GM18951 (cell line): ENCODE measurements around the gene CFHR5.
"Not testable (repeated sequence)": the region's sequence is repeated elsewhere in the genome, so short reads cannot be mapped to it uniquely, and the experiment has no call there.

ENCODE experiments used
- POLR2A ChIP-seq: IDR thresholded peaks from 4 replicates; pipeline ENCODE4 v1.6.1; 2011; ENCODE audit warnings: mild to moderate bottlenecking; ENCODE audit not compliant: insufficient read length, insufficient read depth; ENCODE audit errors: extremely low read depth
- in situ Hi-C: fragments of 300-500 bp; cut with MboI; formaldehyde crosslinking; loops from one replicate; pipeline ENCODE4 v1.12.0; 2022; ENCODE audit warnings: low sequenced_read_pairs, mixed read lengths, inconsistent platforms; ENCODE audit not compliant: unreplicated experiment

The CFHR5 gene

DNA sequence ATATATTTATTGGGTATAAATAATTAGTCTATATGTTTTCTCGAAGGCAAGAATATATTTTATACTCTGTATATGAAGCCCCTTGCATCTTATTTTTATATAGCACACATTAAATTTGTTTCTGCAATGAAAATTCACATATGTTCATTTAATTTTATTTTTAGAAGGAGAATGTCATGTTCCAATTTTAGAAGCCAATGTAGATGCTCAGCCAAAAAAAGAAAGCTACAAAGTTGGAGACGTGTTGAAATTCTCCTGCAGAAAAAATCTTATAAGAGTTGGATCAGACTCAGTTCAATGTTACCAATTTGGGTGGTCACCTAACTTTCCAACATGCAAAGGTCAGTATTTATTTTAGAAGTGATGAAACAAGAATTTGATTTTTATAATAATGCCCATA lies 16.6 kb downstream of the CFHR5 start:
- TF ChIP-seq POLR2A = no peak
- in situ Hi-C loops = no loop called here

DNA sequence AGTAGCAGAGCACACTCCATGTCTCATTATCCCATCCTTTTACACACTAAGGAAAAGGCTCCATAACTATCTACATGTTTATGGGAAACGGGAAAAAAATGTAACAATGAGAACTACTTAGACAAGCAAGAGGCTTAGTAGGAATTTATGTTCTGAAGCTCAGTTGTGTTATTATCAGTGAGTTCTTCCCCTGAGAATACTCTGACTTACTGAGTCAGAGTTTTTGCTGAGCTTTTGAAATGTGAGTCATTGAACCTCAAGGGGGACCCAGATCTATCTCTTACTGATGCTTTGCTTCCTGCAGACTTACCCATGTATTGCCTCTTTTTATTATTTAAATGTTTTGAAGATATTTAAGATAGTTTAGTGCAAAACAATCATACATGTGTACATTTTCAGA lies 20.1 kb downstream of the CFHR5 start:
- no peak for TF ChIP-seq POLR2A
- in situ Hi-C loops = no loop called here

DNA sequence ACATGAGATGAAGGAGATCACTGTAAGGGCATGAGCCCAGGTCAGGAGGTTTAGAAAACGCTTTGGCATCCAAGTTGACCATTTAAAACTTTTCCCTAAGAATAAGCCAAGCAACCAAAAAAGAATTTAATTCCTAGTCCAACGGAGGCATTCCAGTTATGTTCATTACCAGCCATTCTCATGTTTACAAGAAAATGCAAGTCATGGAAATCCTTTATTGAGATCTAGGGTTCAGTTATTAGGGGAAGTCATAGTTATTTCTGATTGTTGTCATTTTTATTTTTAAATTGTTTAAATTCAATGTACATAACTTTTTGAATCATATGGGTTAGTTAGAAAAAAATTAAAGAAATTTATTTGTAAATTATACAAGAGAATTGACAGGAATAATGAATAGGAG lies 24.5 kb downstream of the CFHR5 start:
- TF ChIP-seq POLR2A = no peak
- in situ Hi-C loops = no loop called here

DNA sequence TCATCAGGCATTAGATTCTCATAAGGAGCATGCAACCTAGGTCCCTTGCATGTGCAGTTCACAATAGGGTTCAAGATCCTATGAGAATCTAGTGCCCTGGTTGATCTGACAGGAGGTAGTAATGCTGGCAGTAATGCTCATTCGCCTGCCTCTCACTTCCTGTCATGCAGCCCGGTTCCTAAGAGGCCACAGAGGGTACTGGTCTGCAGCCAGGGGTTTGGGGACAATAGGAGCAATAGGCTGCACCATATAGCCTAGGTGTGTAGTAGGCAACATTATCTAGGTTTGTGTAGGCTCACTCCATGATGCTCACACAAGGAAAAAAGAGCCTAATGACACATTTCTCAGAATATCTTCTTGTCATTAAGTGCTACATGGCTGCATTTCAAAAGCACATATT lies 25.8 kb downstream of the CFHR5 start:
- in situ Hi-C loops = no loop called here
- TF ChIP-seq POLR2A = no peak

DNA sequence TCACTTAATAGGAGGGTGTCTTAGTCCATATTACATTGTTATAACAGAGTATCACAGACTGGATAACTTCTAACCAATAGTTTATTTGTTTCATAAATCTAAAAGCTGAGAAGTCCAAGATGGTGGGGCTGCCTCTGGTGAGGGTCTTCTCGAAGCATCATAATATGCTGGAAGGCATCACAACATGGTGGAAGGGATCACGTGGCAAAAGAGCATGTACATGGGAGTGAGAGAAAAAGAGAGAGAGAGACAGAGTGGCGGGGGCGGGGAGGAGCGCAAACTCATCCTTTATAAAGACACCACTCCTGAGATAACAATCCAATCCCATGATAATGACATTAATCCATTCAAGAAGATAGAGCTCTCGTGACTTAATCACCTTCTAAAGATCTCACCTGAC lies 31.5 kb downstream of the CFHR5 start:
- no peak for TF ChIP-seq POLR2A
- in situ Hi-C loops = no loop called here

DNA sequence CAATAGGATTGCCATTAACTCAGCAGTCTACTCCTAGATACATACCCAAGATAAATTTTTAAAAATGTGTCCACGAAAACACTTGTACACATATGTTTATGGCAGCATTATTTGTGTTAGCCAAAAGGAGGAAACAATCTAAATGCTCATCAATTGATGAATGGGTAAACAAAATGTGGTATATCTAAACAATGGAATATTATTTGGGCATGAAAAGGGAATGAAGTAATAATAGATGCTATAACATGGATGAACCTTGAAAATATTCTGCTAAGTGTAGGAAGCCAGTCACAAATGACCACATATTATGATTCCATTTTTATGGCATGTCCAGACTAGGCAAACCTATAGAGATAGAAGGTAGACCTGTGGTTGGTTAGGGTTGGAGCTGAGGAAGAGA lies 34.3 kb downstream of the CFHR5 start:
- TF ChIP-seq POLR2A = no peak
- in situ Hi-C loops = no loop called here

DNA sequence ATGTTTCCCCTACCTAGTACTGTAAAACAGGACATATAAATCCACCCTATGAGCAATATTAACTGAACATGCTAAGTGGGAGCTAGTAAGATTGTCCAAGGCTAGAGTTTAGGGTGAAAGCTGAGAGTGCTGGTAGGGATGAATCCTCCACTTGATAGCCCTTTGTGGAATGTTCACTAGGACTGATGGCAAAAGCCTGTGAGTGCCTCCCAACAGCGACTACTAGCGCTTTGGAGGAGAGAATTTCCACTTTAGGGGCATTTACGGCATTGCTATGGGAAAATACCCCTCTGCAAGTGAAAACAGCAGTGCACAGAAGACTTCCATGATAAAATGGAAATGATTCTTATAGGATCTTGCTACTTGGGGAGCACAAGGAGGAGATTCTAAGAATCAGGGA lies 35.9 kb downstream of the CFHR5 start:
- in situ Hi-C loops = no loop called here
- TF ChIP-seq POLR2A = no peak

DNA sequence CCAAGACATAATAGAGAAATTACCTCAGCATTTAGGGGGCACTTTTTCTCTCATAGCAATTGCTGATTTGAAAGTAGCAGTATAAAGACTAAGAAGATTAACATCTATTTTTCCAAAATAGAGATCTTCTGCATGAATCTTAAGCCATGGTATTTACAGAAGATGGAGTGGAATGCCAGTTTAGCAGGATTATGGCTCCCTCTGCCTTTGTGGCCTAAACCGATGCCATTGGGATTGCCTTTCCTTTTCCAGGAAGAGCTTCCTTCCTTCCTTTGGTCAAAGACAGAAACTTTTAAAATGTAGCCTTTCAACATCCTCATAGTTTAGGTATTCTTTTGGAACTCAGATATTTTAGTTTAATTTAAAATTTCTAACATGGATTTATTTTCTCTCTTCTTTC lies 39.4 kb downstream of the CFHR5 start:
- in situ Hi-C loops = no loop called here

DNA sequence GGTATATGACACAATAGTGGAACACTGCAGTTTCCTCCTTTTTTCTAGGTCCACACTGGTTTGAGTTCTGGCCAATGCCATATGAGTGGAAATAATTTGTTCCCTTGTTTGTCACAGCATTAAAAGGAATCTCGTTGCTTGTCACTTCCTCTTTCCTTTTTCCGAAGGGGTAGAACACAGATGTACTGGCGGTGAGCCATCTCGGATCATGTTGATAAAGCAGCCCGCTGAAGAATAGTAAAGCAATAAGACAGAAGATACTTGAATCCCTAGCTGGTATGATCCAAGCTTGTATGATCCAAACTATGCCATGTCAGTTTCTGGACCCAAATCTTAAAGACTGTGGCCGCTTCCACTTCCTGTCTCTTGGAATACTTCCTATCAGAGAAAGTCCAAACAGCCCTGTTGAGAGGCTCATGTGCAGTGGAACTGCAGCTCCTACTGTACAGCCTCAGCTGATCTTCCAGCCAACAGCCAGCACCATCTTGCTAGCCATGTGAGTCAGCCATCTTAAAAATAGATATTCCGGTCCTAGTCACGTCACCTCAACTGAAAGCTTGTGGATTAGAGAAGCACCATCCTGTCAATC lies 40.3 kb downstream of the CFHR5 start:
- in situ Hi-C loops = no loop called here
- TF ChIP-seq POLR2A = no peak

More for the DNA sequence above, 39.4 kb downstream of the CFHR5 start:
- TF ChIP-seq POLR2A = no peak

DNA sequence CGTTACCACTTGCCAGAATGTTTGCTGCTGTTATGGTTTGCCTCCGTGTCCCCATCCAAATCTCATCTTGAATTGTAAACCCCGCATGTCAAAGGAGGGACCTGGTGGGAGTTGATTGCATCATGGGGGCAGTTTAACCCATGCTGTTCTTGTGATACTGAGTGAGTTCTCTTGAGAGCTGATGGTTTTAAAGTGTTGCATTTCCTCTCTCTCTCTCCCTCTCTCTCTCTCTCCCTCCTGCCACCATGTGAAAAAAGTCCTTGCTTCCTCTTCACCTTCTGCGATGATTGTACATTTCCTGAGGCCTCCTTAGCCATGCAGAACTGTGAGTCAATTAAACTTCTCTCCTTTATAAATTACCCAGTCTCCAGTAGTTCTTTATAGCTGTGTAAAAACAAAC lies 44.4 kb downstream of the CFHR5 start:
- TF ChIP-seq POLR2A = no peak
- in situ Hi-C loops = no loop called here

DNA sequence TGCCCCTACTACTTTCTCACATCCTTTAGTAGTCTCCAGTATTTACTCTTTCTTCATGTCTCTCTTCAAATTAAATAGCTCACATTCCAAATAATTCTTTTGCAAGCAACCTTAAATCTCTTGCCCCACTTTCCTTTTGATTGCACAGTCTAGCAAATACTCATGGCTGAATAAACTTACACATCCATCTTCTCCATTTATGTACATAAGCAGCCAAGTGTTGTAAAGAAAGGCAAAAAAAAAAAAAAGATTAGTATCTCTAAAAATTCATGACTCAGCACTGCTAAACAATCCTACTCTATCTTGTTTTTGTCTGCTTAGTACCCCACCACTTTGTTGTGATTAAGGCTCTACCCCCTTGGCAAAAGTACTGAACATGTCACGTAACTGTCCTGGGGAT lies 47.1 kb downstream of the CFHR5 start:
- TF ChIP-seq POLR2A = no peak

DNA sequence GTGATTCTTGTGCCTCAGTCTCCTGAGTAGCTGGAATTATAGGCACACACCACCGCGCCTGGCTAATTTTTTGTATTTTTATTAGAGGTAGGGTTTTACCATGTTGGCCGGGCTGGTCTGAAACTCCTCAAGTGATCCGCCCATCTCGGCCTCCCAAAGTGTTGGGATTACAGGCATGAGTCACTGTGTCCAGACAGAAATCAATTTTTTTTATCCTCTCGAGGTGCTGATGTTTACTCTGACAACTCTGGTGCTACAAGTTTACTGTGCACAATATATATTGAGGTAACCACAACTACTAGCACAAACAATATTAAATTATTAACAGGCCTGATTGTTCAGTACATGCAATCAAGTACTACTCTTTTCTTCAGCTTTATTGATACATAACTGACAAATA lies 50.0 kb downstream of the CFHR5 start:
- no peak for TF ChIP-seq POLR2A
- in situ Hi-C loops = no loop called here

More for the DNA sequence above, 47.1 kb downstream of the CFHR5 start:
- in situ Hi-C loops = no loop called here

DNA sequence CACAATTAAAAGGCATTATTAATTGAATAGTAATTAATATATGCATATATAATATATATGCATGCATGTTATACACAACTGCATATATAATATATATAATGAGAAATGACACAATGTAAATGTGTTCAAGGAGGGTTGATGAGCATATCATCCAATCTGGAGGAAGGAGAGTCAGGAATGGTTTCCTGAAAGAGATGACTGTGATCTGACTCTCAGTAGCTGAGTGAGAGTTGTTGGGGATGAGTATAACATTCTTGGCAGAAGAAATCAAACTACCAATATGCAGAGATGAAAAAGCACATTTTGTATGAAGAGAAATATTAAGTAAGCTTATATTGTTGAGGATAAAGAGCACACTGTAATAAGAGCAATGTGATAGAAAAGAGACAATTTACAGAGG lies 52.4 kb downstream of the CFHR5 start:
- no peak for TF ChIP-seq POLR2A
- in situ Hi-C loops = no loop called here

DNA sequence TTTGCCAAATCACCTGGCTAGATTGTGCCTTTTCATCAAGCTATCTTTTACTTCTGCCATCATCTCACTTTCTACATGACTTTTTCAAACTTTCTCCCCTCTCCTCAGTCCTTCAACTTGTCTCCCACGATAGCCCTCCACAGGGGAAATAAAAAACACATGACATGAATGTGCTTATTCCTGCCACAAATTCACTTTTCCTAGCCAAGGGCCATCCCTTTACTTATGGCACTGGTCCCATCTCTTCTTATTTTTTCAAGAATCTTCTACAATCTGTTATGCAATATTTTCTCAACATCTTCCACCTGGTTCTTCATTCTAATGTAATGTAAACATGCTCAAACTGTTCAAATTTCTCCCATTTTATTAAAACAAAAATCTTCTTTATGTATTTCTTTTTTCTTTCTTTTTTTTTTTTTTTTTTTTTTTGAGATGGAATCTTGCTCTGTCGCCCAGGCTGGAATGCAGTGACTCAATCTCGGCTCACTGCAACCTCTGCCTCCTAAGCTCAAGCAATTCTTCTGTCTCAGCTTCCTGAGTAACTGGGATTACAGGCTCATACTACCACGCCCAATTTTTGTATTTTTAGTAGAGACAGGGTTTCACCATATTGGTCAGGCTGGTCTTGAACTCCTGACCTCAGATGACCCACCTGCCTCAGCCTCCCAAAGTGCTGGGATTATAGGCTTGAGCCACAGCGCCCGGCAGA lies 57.4 kb downstream of the CFHR5 start:
- in situ Hi-C loops = not testable (repeated sequence)
